ENCODE data around the gene TUBD1.
"Not testable (repeated sequence)": the region's sequence is repeated elsewhere in the genome, so short reads cannot be mapped to it uniquely, and the experiment has no call there.

The TUBD1 gene

GRCh38 chr17:59892924-59893675 lies at the start of gene TUBD1, which contains the start of gene RPS6KB1:
Gene TUBD1 (minus strand): TSS chr17:59892943. CDS start chr17:59891002, 1,941 bp downstream.
Gene RPS6KB1 (plus strand): TSS chr17:59893121. CDS start chr17:59893185, 64 bp downstream.
- peak; percentile 96 for DNase-seq

- DNase-seq = no peak
Measured at GRCh38 chr17:59941131-59941530, 48.4 kb upstream of the TUBD1 start.

- not testable (repeated sequence) for DNase-seq
Measured at GRCh38 chr17:59940697-59941096, 48.0 kb upstream of the TUBD1 start.

- DNase-seq = not testable (repeated sequence)
Measured at GRCh38 chr17:59933317-59933716, 40.6 kb upstream of the TUBD1 start.

GRCh38 chr17:59930768-59931167 lies 38.0 kb upstream of the TUBD1 start:
- DNase-seq = not testable (repeated sequence)

GRCh38 chr17:59930121-59930520 lies 37.4 kb upstream of the TUBD1 start:
- DNase-seq = not testable (repeated sequence)

GRCh38 chr17:59920637-59921036 lies 27.9 kb upstream of the TUBD1 start:
- not testable (repeated sequence) for DNase-seq

- no peak for DNase-seq
Measured at GRCh38 chr17:59916446-59916845, 23.7 kb upstream of the TUBD1 start.

- no peak for DNase-seq
Measured at GRCh38 chr17:59914274-59914854, 21.6 kb upstream of the TUBD1 start.

GRCh38 chr17:59907467-59907866 lies 14.7 kb upstream of the TUBD1 start:
- no peak for DNase-seq

- DNase-seq = no peak
Measured at GRCh38 chr17:59903455-59903854, 10.7 kb upstream of the TUBD1 start.

GRCh38 chr17:59901604-59902003 lies 8.9 kb upstream of the TUBD1 start:
- no peak for DNase-seq

- peak; percentile 14 for DNase-seq
Measured at GRCh38 chr17:59899099-59899498, 6.4 kb upstream of the TUBD1 start.

GRCh38 chr17:59897090-59897489 lies 4.3 kb upstream of the TUBD1 start:
- no peak for DNase-seq

GRCh38 chr17:59893676-59894100 lies 945 bp upstream of the TUBD1 start:
- DNase-seq = no peak

- no peak for DNase-seq
Measured at GRCh38 chr17:59892251-59892923, 356 bp downstream of the TUBD1 start.

- no peak for DNase-seq
Measured at GRCh38 chr17:59890720-59891119, 2.0 kb downstream of the TUBD1 start.

- no peak for DNase-seq
Measured at GRCh38 chr17:59888145-59888750, 4.5 kb downstream of the TUBD1 start.

GRCh38 chr17:59884861-59885260 lies 7.9 kb downstream of the TUBD1 start:
- no peak for DNase-seq

- DNase-seq = no peak
Measured at GRCh38 chr17:59878624-59879023, 14.1 kb downstream of the TUBD1 start.

- no peak for DNase-seq
Measured at GRCh38 chr17:59877965-59878364, 14.8 kb downstream of the TUBD1 start.

- no peak for DNase-seq
Measured at GRCh38 chr17:59876107-59876506, 16.6 kb downstream of the TUBD1 start.

GRCh38 chr17:59874376-59874775 lies 18.4 kb downstream of the TUBD1 start:
- DNase-seq = no peak
